HCT116 (cell line): Measurements from ENCODE around the gene NUDT16L1. TPM values are rescaled to one million over a fixed set of nuclear protein-coding genes. Genes with fewer than 3 reads are reported as not detected.
A peak's percentile ranks its signal among the peaks of the same experiment; 100 is the strongest.

Experiments used
- ATAC-seq: fragments of 200-7000 bp; cut with Tn5 transposase; 2 replicates; pipeline ENCODE4 v1.9.1; 2020; ENCODE audit warnings: mild to moderate bottlenecking, moderate library complexity
- BruUV-seq: library from RNA; stranded (reverse); fragments of 400-500 nt; replicated peaks from 2 replicates; lab custom pipeline; 2021; lab: Mats Ljungman, UMichigan
- CTCF ChIA-PET: fragments of 300-600 bp; sonication (Branson Sonifier 250); formaldehyde crosslinking; loops from one replicate; lab custom pipeline; 2021; ENCODE audit warnings: antibody characterized with exemption; lab: Charles Lee
- POLR2A ChIA-PET: fragments of 300-600, 350-600 bp; sonication (Branson Sonifier 250); formaldehyde crosslinking; loops from one replicate; lab custom pipeline; 2021; ENCODE audit warnings: antibody characterized with exemption; lab: Charles Lee
- RAD21 ChIA-PET, 2 experiments: fragments of 300-600 bp; sonication (Branson Sonifier 250); formaldehyde crosslinking; loops; one replicate each; lab custom pipeline; 2023; ENCODE audit warnings: low total read pairs in 2 of 2; ENCODE audit not compliant: uncharacterized antibody in 2 of 2, unreplicated experiment in 2 of 2, low non-redundant PET in 1 of 2; lab: Charles Lee
- DNase-seq: peaks from one replicate; pipeline ENCODE4 v3.0.0-alpha.2; 2010; ENCODE audit warnings: low read depth, low spot score
- H2AFZ ChIP-seq: fragments of 200-600 bp; shearing (Covaris generic), sonication (generic); 2 replicates; pipeline ENCODE4 v1.6.1; 2017; ENCODE audit warnings: low read depth, mixed run types, mixed read lengths, antibody characterized with exemption, low read length; ENCODE audit not compliant: poor library complexity, severe bottlenecking
- H3K27ac ChIP-seq: 2 replicates; pipeline ENCODE4 v1.5.1; 2012; ENCODE audit warnings: low read depth, low read length
- H3K27me3 ChIP-seq: fragments of 200-600 bp; sonication (generic); 2 replicates; pipeline ENCODE4 v1.6.1; 2016; ENCODE audit warnings: mixed run types, low read length, mixed read lengths; ENCODE audit not compliant: insufficient read depth
- H3K36me3 ChIP-seq, 2 experiments: fragments of 200-500 bp in 1 of 2; fragments of 200-600 bp in 1 of 2; sonication (Bioruptor generic) in 1 of 2; sonication (generic) in 1 of 2; 2 replicates each; pipeline versions ENCODE4 v1.5.1 to v1.6.1; 2014 to 2016; ENCODE audit warnings: low read length in 2 of 2, inconsistent platforms in 1 of 2, mixed read lengths in 1 of 2, mixed run types in 1 of 2; ENCODE audit not compliant: insufficient read depth in 2 of 2, control insufficient read depth in 1 of 2
- H3K4me1 ChIP-seq, 2 experiments: fragments of 200-600 bp in 1 of 2; sonication (generic) in 1 of 2; 2 replicates each; pipeline versions ENCODE4 v1.5.1 to v1.6.1; 2012 to 2017; ENCODE audit warnings: low read length in 2 of 2, inconsistent platforms in 1 of 2, mild to moderate bottlenecking in 1 of 2, mixed read lengths in 1 of 2, mixed run types in 1 of 2, moderate library complexity in 1 of 2; ENCODE audit not compliant: insufficient read depth in 2 of 2, control insufficient read depth in 1 of 2
- H3K4me2 ChIP-seq: fragments of 200-600 bp; sonication (generic); 2 replicates; pipeline ENCODE4 v1.6.1; 2017; ENCODE audit warnings: mixed run types, low read length, mixed read lengths
- H3K4me3 ChIP-seq, 2 experiments: fragments of 200-600 bp in 1 of 2; sonication (generic) in 1 of 2; replicated peaks in 1 of 2; 2 replicates each; pipeline ENCODE4 v1.5.1; 2011 to 2016; ENCODE audit warnings: low read length in 2 of 2, control low read depth in 1 of 2, low read depth in 1 of 2, mild to moderate bottlenecking in 1 of 2, mixed read lengths in 1 of 2, mixed run types in 1 of 2
- H3K79me2 ChIP-seq: fragments of 200-600 bp; sonication (generic); 2 replicates; pipeline ENCODE4 v1.6.1; 2017; ENCODE audit warnings: mild to moderate bottlenecking, mixed run types, low read length, moderate library complexity, mixed read lengths; ENCODE audit not compliant: insufficient read depth
- H3K9ac ChIP-seq: fragments of 200-600 bp; sonication (generic); 2 replicates; pipeline ENCODE4 v1.6.1; 2016; ENCODE audit warnings: low read length, mixed read lengths
- H3K9me2 ChIP-seq: fragments of 200-600 bp; sonication (generic), shearing (Covaris generic); 2 replicates; pipeline ENCODE4 v1.6.1; 2017; ENCODE audit warnings: mixed run types, mild to moderate bottlenecking, moderate library complexity; ENCODE audit not compliant: insufficient read depth
- H3K9me3 ChIP-seq, 2 experiments: fragments of 200-500 bp in 1 of 2; fragments of 200-600 bp in 1 of 2; sonication (Bioruptor generic) in 1 of 2; sonication (generic) in 1 of 2; 2 replicates each; pipeline ENCODE4 v1.6.1; 2014 to 2017; ENCODE audit warnings: low read length in 2 of 2, mixed read lengths in 2 of 2, inconsistent platforms in 1 of 2, low read depth in 1 of 2, mild to moderate bottlenecking in 1 of 2, mixed run types in 1 of 2, moderate library complexity in 1 of 2; ENCODE audit not compliant: control insufficient read depth in 1 of 2, insufficient read depth in 1 of 2
- H4K20me1 ChIP-seq: fragments of 200-600 bp; sonication (generic), shearing (Covaris generic); 2 replicates; pipeline ENCODE4 v1.6.1; 2017; ENCODE audit warnings: mixed run types, mild to moderate bottlenecking, moderate library complexity; ENCODE audit not compliant: insufficient read depth
- CEBPB ChIP-seq: IDR thresholded peaks from 2 replicates; pipeline ENCODE4 v1.6.1; 2012; ENCODE audit warnings: low read depth
- ELF1 ChIP-seq: IDR thresholded peaks from 2 replicates; pipeline ENCODE4 v1.6.1; 2012; ENCODE audit warnings: low read depth, borderline replicate concordance
- ZFX ChIP-seq: fragments of 450-650 bp; IDR thresholded peaks from 2 replicates; pipeline ENCODE4 v1.6.1; 2017
- intact Hi-C: fragments of 100-400 bp; cut with micrococcal nuclease; formaldehyde crosslinking; loops from 2 replicates; pipeline ENCODE4 v1.10.0; 2022
- total RNA-seq: library from RNA; stranded (reverse); gene quantifications from one replicate; pipeline ENCODE4 v1.2.1, GENCODE V29; 2021; ENCODE audit not compliant: unreplicated experiment
- TF ChIP-seq, protein P1 (sequence below), 3 experiments: fragments of 200-600 bp in 1 of 3; sonication (generic) in 1 of 3; IDR thresholded peaks in 2 of 3; conservative IDR thresholded peaks in 1 of 3; 2 replicates each; pipeline ENCODE4 v1.5.1; 2012 to 2017; ENCODE audit warnings: low read depth in 2 of 3, low read length in 2 of 3, antibody characterized with exemption in 1 of 3, borderline replicate concordance in 1 of 3, control low read depth in 1 of 3, mild to moderate bottlenecking in 1 of 3, mixed read lengths in 1 of 3, mixed run types in 1 of 3, moderate library complexity in 1 of 3; ENCODE audit not compliant: insufficient read depth in 1 of 3
- TF ChIP-seq, protein P2 (sequence below): IDR thresholded peaks from 2 replicates; pipeline ENCODE4 v1.6.1; 2012

NUDT16L1 gene
- total RNA-seq, 1 experiment from 2014 or later = 23.4 TPM

- TF ChIP-seq, protein P1, sequence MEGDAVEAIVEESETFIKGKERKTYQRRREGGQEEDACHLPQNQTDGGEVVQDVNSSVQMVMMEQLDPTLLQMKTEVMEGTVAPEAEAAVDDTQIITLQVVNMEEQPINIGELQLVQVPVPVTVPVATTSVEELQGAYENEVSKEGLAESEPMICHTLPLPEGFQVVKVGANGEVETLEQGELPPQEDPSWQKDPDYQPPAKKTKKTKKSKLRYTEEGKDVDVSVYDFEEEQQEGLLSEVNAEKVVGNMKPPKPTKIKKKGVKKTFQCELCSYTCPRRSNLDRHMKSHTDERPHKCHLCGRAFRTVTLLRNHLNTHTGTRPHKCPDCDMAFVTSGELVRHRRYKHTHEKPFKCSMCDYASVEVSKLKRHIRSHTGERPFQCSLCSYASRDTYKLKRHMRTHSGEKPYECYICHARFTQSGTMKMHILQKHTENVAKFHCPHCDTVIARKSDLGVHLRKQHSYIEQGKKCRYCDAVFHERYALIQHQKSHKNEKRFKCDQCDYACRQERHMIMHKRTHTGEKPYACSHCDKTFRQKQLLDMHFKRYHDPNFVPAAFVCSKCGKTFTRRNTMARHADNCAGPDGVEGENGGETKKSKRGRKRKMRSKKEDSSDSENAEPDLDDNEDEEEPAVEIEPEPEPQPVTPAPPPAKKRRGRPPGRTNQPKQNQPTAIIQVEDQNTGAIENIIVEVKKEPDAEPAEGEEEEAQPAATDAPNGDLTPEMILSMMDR (IDR thresholded peaks at IDR 0.05 in 2 of 3, conservative IDR thresholded peaks at IDR 0.05 in 1 of 3; ENCODE audit: borderline replicate concordance in 1 of 3, insufficient read depth in 1 of 3, low read depth in 2 of 3, low read length in 2 of 3) = no peak
- TF ChIP-seq, protein P2, sequence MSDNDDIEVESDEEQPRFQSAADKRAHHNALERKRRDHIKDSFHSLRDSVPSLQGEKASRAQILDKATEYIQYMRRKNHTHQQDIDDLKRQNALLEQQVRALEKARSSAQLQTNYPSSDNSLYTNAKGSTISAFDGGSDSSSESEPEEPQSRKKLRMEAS = no peak
- TF ChIP-seq ELF1 = no peak
These were observed 50.0 kb downstream of the NUDT16L1 start (continued) for GRCh38 chr16:4743226-4743878.

- Histone ChIP-seq H3K4me2 (no peak overlapping the region), H3K27me3 (no peaks in the 10 kb centered on the region), H3K27ac (no peak overlapping the region), H3K4me3 (no peak overlapping the region), H3K9me3 (no peaks in the 10 kb centered on the region), H3K4me1 (no peaks in the 10 kb centered on the region), H3K9me2 (no peaks in the 10 kb centered on the region), H3K79me2 (no peaks in the 10 kb centered on the region), H3K9ac (no peak overlapping the region), H3K36me3 (no peaks in the 10 kb centered on the region), H4K20me1 (no peaks in the 10 kb centered on the region), H2AFZ (no peak overlapping the region)
- ChIA-PET CTCF (no interaction called here), RAD21 (no interaction called here), POLR2A (interaction anchor here (1.2 kb wide), 1 partner anchor 10 kb away, joined by 4 read pairs; the partner anchor contains the start of genes ANKS3 and DNAAF8)
- intact Hi-C loops = no loop called here
- no peak for DNase-seq
- no TSS peak for BruUV-seq
- TF ChIP-seq CEBPB (no peak), ZFX (peak; percentile 17; the same call in 1 of the 2 replicates)
- ATAC-seq = no peak
These were observed 51.4 kb downstream of the NUDT16L1 start for GRCh38 chr16:4744555-4745273.
